ENCODE data around the gene ACKR4.
"Not testable (repeated sequence)": the region's sequence is repeated elsewhere in the genome, so short reads cannot be mapped to it uniquely, and the experiment has no call there.

Gene ACKR4

GRCh38 chr3:132595014-132595413, 2.1 kb upstream of the ACKR4 start:
- peak; percentile 27 for DNase-seq

- DNase-seq, result no peak
These were observed 744 bp upstream of the ACKR4 start for GRCh38 chr3:132596326-132596725.

GRCh38 chr3:132597660-132598059, 590 bp downstream of the ACKR4 start:
- no peak for DNase-seq

DNA sequence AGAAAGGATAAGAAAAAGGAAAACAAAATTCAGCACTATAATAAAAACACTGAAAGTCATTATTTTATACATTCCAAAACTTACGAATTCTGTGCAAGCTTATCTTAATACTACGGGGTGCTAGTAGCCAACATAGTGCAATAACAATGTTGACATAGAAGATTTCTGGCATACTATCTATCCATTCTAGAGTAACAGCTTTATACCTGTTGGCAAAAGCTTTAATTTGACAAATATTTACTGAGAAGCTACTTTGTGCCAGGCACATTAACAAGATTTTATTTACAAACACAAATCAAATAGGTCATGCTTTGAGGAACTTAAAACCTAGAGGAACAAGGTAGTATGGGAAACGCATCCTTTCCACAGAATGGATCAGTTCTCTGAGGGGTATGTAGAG, 1.1 kb downstream of the ACKR4 start:
- DNase-seq, result no peak

DNA sequence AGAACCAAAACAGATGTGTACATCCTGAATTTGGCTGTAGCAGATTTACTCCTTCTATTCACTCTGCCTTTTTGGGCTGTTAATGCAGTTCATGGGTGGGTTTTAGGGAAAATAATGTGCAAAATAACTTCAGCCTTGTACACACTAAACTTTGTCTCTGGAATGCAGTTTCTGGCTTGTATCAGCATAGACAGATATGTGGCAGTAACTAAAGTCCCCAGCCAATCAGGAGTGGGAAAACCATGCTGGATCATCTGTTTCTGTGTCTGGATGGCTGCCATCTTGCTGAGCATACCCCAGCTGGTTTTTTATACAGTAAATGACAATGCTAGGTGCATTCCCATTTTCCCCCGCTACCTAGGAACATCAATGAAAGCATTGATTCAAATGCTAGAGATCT, 3.5 kb downstream of the ACKR4 start:
- DNase-seq, result not testable (repeated sequence)

- no peak for DNase-seq
These were observed 8.3 kb downstream of the ACKR4 start for GRCh38 chr3:132605374-132605792.

DNA sequence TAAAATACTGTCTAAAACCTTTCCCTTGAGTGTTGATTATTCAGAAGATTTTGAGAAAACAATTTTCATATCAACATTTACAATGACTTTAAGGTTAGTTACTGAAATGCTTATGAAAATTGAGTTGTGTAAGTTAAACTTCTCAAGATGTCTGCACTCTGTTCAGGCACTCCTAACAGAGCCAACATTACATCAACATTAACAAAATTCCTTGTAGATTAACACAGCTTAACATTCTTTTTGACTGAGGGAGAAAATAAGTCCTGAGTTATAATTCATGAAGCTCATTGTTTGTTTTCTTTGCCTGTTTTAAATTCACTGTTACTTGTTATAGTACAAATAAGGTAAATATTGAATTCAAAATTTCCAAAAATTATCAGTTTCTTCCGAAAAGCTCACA, 9.0 kb downstream of the ACKR4 start:
- DNase-seq, result no peak

GRCh38 chr3:132606620-132607019, 9.6 kb downstream of the ACKR4 start:
- DNase-seq, result not testable (repeated sequence)

- DNase-seq, result not testable (repeated sequence)
These were observed 18.2 kb downstream of the ACKR4 start for GRCh38 chr3:132615301-132615700.

- no peak for DNase-seq
These were observed 18.8 kb downstream of the ACKR4 start for GRCh38 chr3:132615881-132616280.

DNA sequence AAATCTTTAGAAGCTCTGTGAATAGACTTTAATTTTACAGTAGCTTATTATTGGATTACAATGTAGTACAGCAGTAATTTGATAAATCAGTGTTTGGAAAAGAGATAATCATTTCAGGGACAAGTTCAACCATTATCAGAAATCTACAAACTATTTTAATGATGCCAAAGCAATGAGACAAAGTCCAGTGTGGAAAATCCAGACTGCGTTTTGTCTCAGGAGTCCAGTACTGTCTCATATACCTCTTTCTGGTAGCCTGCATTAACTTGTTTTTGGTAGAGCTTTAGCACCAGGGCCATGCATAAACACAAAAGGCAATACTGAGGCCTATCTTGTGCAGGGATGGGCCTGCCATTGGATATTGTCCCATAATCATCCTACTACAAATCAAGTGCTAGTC, 19.7 kb downstream of the ACKR4 start:
- no peak for DNase-seq

- no peak for DNase-seq
These were observed 25.1 kb downstream of the ACKR4 start for GRCh38 chr3:132622148-132622547.

DNA sequence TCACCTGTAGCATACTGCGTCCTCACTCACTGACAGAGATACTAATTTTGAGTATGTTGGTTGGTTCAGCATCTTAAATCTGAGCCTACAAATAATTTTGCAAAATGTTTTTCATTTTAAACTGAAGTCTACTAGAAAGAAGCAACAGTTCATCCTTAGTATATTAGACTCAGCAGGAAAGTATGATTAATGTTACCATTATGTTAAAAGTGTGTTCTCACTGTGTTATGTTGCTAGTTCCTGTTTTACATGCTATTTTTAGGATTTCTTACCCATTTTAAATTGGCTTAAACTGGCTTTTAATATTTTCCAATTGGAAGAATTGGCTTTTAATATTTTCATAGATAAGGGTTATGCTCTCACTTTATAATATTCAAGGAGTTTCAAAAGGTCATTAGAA, 25.7 kb downstream of the ACKR4 start:
- no peak for DNase-seq

- DNase-seq, result peak; percentile 5
These were observed 26.6 kb downstream of the ACKR4 start for GRCh38 chr3:132623646-132624045.

GRCh38 chr3:132624790-132625189, 27.7 kb downstream of the ACKR4 start:
- DNase-seq, result no peak

GRCh38 chr3:132625613-132626012, 28.5 kb downstream of the ACKR4 start:
- DNase-seq, result no peak

DNA sequence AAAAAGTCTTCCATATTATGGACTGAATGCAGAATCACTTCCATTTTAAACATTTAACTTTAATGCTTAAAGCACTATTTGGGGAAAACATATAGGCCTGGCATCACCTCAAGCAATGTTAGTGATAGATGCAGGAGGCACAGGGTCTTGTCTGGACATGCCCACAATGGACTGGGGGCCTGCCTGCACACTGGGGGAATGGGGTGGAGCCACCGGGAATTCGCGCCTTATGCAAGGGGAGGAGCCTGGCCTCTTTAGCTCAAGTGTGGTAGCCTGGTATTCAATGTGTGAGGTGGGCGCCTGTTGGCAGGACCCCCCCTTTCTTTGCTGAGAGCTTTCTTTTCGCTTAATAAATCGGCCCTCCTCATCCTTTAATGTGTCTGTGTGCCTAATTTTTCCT, 29.9 kb downstream of the ACKR4 start:
- no peak for DNase-seq

DNA sequence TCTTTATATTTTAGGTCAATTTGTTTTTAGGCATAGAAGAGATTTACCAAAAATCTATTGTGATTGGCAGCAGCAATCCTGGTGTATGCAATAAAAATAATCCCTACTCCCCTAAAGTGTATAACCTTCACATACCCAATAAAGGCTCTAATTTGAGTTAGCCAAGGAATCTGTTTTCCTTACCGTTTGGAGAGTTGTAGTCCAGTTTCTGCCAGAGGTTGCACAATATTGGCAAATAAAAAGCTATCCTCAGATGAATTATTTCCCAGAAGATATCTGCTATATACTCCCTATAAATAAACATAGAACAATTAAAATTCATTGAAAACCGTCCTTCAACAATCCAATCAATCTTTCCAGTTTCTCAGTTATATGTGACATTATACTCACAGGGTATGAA, 31.1 kb downstream of the ACKR4 start:
- no peak for DNase-seq

DNA sequence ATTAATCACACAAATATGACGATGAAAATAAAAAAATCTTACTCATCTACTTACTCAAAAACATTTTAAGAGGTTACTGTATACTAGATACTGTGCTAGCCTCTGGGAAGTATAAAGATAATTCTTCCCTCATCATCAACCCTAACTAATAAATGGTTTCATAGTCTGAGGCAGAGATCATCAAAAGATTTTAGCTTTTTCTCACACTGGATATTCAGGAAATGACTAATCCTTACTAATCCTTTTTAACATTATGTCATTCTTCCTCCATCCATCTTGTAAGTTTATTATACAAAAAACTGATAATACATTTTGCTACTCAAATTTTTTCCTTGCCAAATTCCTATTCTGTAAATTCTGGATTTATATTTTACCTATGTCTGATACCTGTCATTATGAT, 32.9 kb downstream of the ACKR4 start:
- no peak for DNase-seq

DNA sequence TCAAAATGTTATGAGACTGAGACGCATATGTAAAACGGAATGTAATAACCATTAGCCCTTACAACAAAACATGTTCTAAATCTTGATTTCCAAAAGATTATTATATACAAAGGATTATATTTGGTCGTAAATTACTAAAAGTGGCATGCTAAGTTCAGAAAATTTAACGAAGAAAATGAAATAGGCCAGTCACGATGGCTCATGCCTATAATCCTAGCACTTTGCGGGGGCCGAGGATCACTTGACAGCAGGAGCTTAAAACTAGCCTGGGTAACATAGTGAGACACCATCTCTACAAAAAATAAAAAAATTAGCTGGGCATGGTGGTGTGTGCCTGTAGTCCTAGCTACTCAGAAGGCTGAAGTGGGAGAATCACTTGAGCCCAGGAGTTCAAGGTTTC, 33.5 kb downstream of the ACKR4 start:
- no peak for DNase-seq

DNA sequence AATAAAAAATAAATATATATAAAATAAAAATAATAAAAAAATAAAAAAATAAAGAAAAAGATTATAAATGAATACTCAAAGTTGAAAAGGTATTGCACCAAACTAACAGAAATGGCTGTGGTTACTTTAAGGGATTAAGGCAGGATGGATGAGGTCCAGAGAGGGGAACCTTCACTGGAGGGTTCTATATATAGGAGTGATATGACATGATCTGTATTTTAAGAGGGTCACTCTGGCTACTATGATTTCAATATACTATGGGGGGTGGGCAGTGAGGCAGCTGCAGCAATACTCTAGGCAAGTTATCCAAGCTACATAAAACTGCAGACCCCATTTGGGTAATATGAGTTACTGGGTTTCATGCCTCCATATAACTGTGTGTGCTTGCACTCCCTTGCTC, 38.0 kb downstream of the ACKR4 start:
- DNase-seq, result no peak

DNA sequence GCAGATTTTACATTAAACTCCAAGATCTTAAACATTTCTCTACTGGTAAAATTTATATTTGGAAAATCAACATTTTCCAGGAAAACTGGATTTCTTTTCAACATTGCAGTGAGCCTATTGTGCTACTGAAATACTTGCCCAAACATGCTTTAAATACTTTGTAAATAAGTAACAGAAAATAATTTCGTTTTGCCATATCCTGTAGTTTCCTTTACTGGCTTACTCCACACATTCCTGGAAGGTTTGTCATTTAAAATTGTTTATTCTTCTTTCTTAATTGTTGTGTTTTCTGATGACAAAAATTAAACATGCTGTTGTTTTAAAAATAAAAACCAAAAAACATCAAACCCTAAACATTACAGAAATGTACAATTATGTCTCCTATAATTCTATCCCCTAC, 40.5 kb downstream of the ACKR4 start:
- no peak for DNase-seq

GRCh38 chr3:132638706-132639105, 41.6 kb downstream of the ACKR4 start:
- DNase-seq, result no peak

DNA sequence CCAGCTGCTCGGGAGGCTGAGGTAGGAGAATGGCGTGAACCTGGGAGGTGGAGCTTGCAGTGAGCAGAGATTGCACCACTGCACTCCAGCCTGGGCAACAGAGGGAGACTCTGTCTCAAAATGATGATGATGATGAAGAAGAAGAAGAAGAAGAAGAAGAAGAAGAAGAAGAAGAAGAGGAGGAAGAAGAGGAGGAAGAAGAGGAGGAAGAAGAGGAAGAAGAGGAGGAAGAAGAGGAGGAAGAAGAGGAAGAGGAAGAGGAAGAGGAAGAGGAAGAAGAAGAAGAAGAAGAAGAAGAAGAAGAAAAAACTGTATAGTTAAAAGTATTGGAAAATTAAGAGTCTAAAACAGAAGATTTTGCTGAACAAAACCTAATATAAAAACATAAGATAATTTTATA, 44.4 kb downstream of the ACKR4 start:
- not testable (repeated sequence) for DNase-seq

DNA sequence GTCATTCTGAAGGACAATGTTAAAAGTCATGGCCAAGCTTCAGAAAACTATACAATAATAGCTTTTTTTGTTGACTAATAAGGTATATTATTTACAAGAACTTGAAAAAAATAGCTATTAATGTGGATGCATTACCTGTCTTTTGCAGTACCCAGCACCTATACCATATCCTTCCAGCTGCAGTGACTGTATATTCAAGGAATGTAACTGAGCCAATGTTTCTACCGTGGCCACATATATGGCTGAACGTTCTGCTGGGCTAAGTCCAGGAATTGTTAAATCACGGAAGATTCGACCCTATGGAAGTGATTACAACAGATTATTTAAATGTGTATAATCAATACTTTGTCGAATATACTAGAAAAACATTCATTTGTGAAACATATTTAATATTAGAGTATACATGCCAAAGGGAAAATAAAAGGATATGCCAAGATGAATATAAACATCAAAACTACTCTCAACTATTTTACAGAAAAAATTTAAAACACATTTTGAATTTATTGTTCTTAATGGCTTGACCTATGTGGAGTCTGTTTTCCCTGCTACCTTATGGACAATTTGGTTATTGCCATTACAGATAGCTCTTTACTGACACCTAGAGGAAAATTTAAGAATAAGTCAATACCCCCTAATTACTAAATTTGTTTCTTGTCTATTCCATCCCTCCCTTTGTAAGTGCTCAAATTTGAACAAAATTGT, 44.9 kb downstream of the ACKR4 start:
- DNase-seq, result peak; percentile 73

- no peak for DNase-seq
These were observed 45.4 kb downstream of the ACKR4 start for GRCh38 chr3:132642539-132642847.
